HG03457 (cell line): Measurements from ENCODE around the gene AVEN.
A peak's percentile ranks its signal among the peaks of the same experiment; 100 is the strongest.
"Not testable (repeated sequence)": the region's sequence is repeated elsewhere in the genome, so short reads cannot be mapped to it uniquely, and the experiment has no call there.

ENCODE experiments used
- ATAC-seq: cut with Tn5 transposase; IDR thresholded peaks from one replicate; pipeline ENCODE4 v1.9.1; 2021; ENCODE audit warnings: moderate number of reproducible peaks; ENCODE audit not compliant: unreplicated experiment

AVEN gene

DNA sequence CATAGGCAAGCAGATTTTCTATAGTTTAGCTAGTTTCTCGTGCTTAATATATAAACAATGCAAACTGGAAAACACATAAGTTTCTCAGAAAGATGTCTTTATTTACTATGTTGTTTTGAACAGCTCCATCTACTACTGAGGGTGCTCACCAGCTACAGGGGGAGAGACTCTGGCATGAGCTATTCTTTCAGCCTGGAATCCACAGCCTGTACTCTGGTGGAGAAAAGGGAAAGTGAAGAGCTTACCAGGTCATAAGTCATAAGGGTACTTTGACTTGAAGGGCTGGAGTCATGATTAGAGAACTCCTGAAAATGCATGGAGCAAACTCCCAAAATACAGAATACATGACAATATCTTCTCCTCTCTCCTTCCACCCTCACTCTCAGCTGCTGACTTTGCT, 4.4 kb upstream of the AVEN start:
- no peak for ATAC-seq

DNA sequence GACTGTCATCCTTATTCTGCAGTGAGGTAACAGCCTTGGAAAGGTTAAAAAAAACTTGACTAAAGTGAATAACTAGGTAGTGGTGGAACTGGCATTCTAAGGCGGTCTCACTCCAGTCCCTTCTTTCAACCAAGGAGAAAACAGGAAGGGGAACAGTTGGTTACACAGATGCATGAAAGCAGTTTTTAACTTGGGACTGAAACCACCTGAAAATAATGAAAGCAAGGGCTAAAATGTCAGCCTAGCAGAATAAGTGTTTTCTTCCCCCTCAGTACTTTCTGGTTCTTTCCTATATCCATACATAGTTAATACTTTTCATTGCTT, 748 bp upstream of the AVEN start:
- ATAC-seq: no peak

DNA sequence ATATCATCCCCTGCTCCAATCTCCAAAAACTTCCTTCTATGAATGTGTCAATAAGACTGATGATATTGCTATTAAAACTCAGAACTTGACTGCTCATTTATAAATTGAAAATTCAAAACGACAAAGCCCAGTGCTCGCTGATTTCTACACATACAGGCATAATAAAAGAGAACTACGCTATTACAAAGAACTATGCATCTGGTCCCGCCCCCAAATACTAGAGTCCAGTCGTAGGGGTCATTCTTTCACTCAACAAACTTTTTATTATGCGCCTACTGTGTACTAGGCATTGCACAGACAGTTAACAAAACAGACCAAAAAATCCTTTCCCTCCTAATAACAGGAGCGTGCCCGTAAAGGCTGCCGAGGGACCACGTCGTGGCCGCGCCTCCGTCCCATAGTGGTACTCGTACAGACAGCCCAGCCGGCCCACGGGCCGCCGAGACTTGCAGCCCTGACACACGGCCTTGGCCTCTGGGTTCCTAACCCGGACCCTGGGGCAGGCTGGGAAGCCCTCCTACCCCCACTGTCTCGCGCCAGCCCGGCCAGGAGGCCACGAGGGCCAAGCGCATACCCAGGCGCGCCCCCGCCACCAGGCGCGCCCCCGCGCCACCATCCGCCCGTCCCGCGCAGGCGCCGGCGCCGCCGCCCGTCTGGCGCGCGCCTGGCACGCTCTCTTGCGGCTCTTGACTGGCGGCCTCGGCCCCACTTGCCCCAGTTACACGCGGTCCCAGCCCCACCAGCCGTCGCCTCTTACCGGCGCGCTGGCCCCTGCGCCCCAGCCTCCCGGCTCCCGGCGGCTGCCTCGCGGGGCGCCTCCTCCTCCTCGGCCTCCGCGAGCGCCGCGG, 757 bp downstream of the AVEN start:
- ATAC-seq: peak; percentile 65

DNA sequence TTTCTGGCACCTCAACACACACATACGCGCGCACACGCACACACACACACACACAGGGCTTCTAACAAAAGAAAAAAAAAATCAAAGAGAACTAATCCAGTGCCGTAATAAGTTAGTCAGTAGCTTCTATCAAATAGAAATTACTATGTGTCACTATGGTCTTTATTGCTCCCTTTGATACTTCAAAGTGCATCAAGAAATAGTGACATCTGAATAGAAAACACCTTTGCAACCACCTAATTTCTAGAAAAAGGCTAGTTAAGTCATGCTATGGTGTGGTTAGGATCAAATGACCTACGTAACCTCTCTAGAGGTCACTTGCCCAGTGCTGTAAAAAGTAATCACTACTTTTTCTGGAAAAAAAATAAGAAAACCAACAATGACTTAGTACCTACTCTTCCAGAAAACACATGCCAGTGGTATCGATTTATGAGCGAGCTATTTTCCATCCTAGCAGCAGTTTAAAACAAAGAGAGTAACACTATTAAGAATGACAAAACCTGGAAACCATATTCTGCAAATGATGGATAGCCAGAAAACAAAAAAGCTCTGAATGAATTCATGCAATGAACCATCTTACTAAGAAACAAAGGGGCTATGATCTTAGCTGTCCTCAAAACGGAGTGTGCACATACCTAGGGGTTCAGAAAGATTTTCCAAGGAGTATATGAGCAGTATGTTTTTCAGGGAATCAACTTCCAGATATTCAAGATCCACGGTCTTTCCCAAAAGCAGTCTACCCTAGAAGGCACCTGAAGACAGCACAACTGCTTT, 6.8 kb downstream of the AVEN start:
- no peak for ATAC-seq

DNA sequence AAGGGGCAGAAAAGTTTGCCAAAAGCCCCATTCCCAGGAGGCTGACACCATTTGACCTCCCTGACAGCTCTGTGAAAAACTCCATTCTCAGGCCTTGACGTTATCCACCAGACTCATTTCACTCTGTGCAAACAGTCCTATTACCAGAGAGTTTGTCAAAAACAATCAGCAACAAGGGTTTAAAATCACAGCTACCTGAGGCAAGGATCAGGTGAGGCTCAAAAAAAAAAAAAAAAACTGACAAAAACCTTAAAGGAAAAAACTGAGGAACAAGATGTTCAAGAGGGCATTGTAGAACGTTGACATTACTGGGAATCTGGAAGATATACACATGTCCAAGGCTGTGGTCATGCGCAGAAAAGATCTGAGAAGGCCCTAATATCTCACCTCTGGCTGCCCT, 11.4 kb downstream of the AVEN start:
- no peak for ATAC-seq

DNA sequence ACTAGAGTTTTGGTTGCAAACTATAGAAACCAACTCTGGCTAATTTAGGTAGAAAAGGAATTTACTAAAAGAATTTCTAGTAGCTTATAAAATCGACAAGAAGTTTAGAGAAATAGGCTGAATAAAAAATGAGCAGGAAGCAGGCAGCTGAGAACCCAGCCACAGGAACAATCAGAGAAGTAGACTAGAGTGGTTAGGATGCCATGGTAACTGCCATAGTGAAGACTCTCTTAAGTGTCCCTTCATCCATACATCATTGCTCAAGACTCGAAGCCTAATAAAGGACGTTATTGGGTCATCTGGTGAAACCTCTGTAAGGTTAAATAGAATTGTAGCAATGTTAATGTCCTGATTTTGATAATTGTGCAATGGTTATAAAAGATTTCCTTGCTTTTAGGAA, 13.8 kb downstream of the AVEN start:
- no peak for ATAC-seq

DNA sequence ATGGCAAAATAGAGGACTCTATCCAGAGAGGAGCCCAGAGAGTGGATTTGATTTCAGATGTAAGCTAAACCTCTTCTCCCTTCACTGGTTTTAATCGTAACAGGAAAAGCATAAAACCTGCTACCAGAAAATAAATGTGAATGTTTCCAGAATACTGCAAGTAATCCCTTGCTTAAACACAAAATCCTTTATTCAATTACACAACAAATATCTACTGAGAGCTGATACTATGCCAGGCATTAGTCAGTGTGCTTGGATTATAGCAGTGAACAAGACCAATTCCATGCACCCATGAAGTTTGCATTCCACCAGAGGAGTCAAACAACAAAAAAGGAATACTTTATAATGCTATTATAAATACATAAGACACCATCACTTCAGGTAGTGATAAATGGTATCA, 15.1 kb downstream of the AVEN start:
- no peak for ATAC-seq

DNA sequence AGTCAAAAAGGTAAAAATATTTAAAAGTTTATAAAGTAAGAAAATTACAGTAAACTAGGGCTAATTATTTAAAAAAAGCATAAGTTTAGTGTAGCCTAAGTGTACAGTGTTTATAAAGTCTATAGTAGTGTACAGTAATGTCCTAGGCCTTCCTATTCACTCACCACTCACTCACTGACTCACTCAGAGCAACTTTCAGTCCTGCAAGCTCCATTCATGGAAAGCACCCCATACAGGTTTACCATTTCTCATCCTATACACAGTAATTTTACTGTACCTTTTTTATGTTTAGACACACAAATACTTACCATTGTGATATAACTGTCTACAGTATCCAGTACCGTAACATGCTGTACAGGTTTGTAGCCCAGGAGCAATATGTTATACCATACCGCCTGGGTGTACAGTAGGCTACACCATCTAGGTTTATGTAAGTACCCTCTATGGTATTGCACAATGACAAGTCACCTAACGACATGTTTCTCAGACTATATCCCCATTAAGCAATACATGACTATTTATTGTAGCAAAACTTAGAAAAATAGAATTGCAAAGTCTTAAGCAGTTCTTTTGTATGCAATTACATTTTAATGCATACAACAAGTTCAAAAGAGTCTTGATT, 19.5 kb downstream of the AVEN start:
- ATAC-seq: no peak

DNA sequence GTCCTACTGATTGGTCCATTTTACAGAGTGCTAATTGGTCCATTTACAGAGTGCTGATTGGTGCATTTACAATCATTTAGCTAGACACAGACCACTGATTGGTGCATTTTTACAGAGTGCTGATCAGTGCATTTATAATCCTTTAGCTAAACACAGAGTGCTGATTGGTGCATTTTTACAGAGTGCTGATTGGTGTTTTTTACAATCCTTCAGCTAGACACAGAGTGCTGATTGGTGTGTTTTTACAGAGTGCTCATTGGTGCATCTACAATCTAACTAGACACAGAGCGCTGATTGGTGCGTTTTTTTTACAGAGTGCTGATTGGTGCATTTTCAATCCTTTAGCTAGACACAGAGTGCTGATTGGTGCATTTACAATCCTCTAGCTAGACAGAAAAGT, 20.3 kb downstream of the AVEN start:
- ATAC-seq: not testable (repeated sequence)

DNA sequence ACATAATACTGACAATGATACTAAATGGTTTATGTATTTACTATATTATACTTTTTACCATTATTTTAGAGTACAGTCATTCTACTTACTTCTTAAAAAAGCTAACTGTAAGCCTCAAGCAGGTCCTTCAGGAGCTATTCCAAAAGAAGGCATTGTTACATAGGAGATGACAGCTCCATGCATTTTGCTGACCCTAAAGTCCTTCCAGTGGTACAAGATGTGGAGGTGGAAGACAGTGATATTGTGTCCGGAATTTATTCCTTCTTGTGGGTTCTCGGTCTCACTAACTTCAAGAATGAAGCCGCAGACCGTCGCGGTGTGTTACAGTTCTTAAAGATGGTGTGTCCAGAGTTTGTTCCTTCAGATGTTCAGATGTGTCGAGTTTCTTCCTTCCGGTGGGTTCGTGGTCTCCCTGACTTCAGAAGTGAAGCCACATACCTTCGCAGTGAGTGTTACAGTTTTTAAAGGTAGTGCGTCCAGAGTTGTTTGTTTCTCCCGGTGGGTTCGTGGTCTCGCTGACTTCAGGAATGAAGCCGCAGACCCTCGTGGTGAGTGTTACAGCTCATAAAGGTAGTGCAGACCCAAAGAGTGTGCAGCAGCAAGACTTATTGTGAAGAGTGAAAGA, 20.9 kb downstream of the AVEN start:
- no peak for ATAC-seq

DNA sequence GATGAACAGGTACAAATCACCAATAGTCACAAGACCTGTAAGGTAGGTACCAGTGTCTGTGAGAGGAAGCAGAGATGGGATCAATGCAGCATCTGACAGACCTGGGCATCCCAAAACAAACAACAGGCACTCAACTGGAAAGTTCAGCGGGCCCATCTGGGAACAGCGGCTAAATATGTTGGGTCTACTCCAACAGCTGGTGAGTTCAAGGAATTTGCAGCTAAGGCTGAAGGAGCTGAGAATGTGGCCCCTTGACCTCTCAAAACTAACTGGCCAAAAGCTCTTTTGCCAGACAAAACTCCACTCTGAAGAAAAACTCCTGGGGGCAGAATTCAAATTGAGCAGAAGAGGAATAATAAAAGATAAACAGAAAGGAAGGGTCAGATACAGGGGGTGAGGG, 24.4 kb downstream of the AVEN start:
- no peak for ATAC-seq

DNA sequence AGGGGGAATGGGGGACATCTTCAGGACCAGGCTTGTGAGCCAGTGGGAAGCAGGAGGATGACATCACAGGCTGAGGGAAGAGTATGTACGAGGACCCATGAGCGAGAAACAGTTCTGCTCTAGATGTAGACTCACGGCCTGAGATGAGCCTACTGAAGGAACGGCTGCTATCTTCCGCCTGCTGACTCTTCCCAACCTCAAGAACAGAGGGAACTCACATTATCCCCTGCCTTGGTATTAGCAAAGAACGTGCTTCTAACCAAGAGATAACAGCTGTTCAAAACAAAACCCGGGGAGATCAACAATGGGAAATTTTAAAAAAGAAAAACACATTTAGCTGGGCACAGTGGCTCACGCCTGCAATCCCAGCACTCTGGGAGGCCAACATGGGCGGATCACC, 25.3 kb downstream of the AVEN start:
- ATAC-seq: no peak

DNA sequence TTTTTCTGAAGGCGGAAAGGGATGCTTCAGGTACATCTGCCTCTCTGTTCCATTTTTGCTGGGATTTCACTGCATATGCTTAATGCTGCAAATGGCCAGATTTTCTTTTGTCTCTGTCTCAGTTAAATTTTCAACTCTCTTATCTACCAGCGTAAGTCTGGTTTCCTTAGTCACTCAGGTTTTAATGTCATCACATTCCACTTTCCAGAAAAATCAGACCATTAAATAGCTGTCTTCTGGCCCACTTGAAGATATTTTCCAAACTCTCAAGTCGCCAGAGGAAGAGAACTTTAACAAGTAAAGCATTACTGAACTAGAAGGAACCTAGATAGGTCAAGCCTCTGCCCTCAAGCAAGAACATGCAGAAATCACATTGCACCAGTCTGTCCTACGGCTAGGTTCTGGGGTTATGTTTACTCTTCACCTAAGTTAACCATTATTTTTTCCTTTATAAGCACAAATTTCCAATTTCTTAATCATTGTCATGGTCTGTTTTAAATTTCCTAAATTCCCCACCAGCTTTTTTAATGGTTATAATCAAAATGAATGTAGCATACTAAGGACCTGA, 26.5 kb downstream of the AVEN start:
- no peak for ATAC-seq

DNA sequence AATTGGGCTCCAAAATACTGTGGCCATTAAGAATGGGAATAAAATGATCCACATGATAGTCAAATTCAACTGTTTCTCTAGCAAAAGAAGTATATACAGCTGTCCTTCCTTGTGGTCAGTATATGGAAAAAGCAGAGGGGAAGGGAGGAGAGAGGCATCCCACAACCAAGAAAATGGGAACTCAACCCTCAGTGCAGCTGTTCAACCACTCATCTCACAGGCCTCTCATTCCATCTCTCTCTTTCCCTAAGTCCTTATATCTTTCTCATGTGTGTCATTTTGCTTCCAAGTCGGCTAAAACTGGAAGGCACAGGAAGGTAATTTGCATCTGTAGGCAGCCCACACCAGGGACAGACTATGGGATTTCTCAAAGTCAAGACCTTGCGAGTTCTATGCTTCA, 27.5 kb downstream of the AVEN start:
- ATAC-seq: no peak

DNA sequence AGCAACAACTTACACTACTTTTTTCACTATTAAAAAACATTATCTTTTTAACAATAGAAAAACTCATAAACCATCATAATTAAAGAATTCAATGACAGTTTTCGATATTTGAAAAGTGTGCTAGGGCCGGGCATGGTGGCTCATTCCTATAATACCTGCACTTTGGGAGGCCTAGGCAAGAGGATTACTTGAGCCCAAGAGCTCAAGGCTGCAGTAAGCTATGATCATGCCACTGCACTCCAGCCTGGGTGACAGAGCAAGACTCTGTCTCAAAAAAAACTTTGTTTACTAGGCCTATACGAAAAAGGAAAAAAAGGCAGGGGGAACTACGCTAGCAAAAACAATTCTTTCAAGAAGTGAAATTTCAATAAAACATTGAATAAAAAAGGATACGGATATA, 28.1 kb downstream of the AVEN start:
- ATAC-seq: no peak

DNA sequence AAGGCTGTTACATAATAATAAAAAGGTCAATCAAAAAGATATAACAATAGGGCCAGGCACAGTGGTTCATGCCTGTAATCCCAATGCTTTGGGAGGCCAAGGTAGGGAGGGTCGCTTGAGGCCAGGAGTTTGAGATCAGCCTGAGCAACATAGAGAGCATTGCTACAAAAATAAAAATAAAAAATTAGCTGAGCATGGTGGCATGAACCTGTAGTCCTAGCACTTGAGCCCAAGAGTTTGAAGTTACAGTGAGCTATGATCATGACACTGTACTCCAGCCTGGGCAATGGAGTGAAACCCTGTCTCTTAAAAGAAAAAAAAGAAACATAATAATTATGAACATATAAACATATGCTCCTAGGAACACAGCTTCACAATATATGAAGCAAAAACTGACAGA, 29.3 kb downstream of the AVEN start:
- ATAC-seq: no peak

DNA sequence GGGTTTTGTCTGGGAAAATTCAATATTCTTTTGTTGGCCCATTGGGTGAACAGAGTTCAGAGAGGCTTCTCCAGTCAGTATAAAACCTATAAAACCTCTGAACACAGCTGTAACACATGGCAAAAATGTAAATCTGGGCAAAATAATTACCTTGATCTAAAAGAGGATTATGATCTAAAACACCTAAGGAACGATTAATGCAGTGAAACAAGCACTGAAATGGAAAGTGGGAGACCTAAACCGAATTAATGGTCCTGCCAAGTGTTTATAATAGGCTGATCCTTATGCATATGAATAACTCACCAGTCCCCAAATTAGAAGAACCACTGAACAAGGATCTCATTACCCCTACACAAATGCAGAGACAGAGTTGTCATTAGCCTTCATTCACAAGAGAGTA, 32.6 kb downstream of the AVEN start:
- no peak for ATAC-seq

DNA sequence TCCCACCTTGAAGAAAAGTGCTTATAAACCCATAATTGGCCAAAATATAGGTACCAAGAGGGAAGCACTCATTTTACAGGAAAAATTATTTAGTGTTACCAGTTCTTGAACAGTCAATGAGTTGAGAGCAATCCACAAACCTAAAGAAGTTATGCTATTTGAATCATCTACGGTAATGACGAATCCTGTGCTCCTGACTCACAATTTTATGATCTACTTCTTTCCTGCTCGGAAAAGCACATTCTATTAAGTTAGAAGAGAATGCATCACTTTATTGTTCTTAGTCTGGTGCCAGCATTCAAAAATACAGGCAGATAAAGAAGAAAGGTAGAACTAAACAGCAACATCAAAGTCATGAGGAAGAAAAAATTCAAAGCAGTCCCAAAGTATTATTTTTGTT, 37.5 kb downstream of the AVEN start:
- no peak for ATAC-seq

DNA sequence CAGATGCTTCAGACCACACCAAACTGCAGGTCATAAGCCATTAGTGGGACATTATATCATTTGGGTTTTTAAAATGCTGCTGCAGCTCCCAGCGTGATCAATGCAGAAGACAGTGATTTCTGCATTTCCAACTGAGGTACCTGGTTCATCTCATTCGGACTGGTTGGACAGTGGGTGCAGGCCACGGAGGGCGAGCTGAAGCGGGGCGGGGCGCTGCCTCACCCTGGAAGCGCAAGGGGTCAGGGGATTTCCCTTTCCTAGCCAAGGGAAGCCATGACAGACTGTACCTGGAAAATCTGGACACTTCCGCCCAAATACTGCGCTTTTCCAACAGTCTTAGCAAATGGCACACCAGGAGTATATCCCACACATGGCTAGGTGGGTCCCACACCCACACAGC, 43.3 kb downstream of the AVEN start:
- ATAC-seq: not testable (repeated sequence)

DNA sequence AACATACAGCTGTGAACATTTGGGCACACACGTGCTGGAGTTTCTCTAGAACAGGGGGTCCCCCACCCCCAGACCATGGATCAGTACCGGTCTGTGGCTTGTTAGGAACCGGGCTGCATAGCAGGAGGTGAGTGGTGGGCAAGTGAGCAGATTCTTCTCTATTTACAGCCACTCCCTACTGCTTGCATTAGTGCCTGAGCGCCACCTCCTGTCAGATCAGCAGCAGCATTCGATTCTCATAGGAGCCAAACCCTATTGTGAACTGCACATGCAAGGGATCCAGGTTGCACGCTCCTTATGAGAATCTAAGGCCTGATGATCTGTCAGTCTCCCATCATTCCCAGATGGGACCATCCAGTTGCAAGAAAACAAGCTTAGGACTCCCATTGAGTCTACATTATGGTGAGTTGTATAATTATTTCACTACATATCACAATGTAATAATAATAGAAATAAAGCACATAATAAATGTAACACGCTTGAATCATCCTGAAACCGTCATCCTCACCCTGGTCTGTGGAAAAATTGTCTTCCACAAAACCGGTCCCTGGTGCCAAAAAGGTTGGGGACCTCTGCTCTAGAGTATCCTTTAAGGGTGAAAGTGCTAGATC, 44.9 kb downstream of the AVEN start:
- ATAC-seq: no peak

DNA sequence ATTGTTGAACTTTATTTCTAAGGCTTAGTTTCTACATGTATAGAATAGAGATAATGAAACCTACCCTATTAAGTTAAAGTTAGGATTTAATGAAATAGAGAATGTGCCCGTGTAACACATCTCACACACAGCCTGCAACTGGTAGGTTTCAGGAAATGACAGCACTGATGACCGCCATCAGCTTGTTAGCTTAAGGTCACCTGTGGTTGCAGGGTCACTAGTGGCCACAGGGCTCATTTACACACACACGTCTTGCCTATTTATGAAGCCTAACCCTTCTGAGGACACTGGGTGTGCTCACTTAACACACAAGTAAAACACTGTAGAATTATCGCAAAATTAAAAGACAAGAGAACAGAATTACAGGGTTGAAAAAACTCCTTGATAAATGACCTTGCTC, 50.6 kb downstream of the AVEN start:
- ATAC-seq: no peak
